Prostate gland (tissue), 2 donors: Measurements from ENCODE around the gene PLK1. TPM values are rescaled to one million over a fixed set of nuclear protein-coding genes. Genes with fewer than 3 reads are reported as not detected.
"Not testable (repeated sequence)": the region's sequence is repeated elsewhere in the genome, so short reads cannot be mapped to it uniquely, and the experiment has no call there.

Experiments used
- DNase-seq: peaks from one replicate; pipeline ENCODE4 v3.0.0-alpha.2; 2019; ENCODE audit warnings: low spot score
- H3K27ac ChIP-seq, 2 donors: fragments of 200-600 bp; sonication (generic); 2 replicates each; pipeline ENCODE4 v1.5.1; 2017 to 2019
- H3K27me3 ChIP-seq: fragments of 200-600 bp; sonication (generic); replicated peaks from 2 replicates; pipeline ENCODE4 v1.5.1; 2019; ENCODE audit not compliant: insufficient read depth
- H3K36me3 ChIP-seq, 2 donors: fragments of 200-600 bp; sonication (generic); 1 replicate in 1 of 2; 2 replicates in 1 of 2; pipeline versions ENCODE4 v1.5.1 to v1.8.1; 2017 to 2019
- H3K4me1 ChIP-seq: fragments of 200-600 bp; sonication (generic); replicated peaks from 2 replicates; pipeline ENCODE4 v1.5.1; 2019
- H3K4me3 ChIP-seq, 2 donors: fragments of 200-600 bp; sonication (generic); 2 replicates each; pipeline ENCODE4 v1.5.1; 2017 to 2019
- H3K9me3 ChIP-seq: fragments of 200-600 bp; sonication (generic); 2 replicates; pipeline ENCODE4 v1.5.1; 2017
- CTCF ChIP-seq, 4 experiments: fragments of 200-600 bp in 2 of 4; fragments of 450-650 bp in 2 of 4; sonication (generic) in 2 of 4; IDR thresholded peaks; 1 replicate in 3 of 4; 2 replicates in 1 of 4; pipeline ENCODE4 v1.5.1; 2016 to 2019; ENCODE audit warnings: antibody characterized with exemption in 4 of 4, mild to moderate bottlenecking in 2 of 4, moderate library complexity in 2 of 4
- POLR2A ChIP-seq: fragments of 450-650 bp; IDR thresholded peaks from one replicate; pipeline ENCODE4 v1.6.1; 2016; ENCODE audit warnings: antibody characterized with exemption, mild to moderate bottlenecking
- POLR2AphosphoS5 ChIP-seq: sonication (generic); formaldehyde crosslinking; IDR thresholded peaks from one replicate; pipeline ENCODE4 v1.6.1; 2017; ENCODE audit warnings: antibody characterized with exemption
- WGBS: methylation state at CpG from one replicate; pipeline ENCODE4 v1.1.5; 2018; 5-methylcytosine and 5-hydroxymethylcytosine counted together
- intact Hi-C: fragments of 100-400 bp; cut with DNase I; formaldehyde crosslinking; loops from one replicate; pipeline ENCODE4 v1.14.2; 2022
- total RNA-seq, 2 donors: library from RNA; depleted of rRNA; stranded (reverse); fragments of >200 nt; gene quantifications; one replicate each; pipeline ENCODE4 v1.1.0, GENCODE V29; 2016

PLK1 gene
- total RNA-seq, 2 donors from 2014 or later: 2.6 to 8.7 TPM

- 78% methylated on average over 5 of the region's 5 CpGs for WGBS
- H3K27ac ChIP-seq: no peak overlapping the region
- H3K4me1 ChIP-seq: no peaks in the 10 kb centered on the region
- DNase-seq: no peak
- intact Hi-C loops: no loop called here
- H3K4me3 ChIP-seq: no peak overlapping the region
- H3K9me3 ChIP-seq: no peaks in the 10 kb centered on the region
- H3K27me3 ChIP-seq: peaks cover 9% of the 10 kb centered on the region
- H3K36me3 ChIP-seq: no peaks in the 10 kb centered on the region
- no peak for TF ChIP-seq CTCF (IDR thresholded peaks at IDR 0.05)
Measured at GRCh38 chr16:23716484-23716883, 37.8 kb downstream of the PLK1 start.

- H3K4me3 ChIP-seq, H3K27me3 ChIP-seq, H3K36me3 ChIP-seq, H3K27ac ChIP-seq, DNase-seq, H3K9me3 ChIP-seq, intact Hi-C loops, H3K4me1 ChIP-seq: not testable (repeated sequence)
- 81% methylated on average over 9 of the region's 9 CpGs for WGBS
Measured at GRCh38 chr16:23722613-23723240, 44.0 kb downstream of the PLK1 start.

GRCh38 chr16:23724096-23724784, 45.6 kb downstream of the PLK1 start:
- Histone ChIP-seq H3K4me1 (no peaks in the 10 kb centered on the region), H3K27ac (no peak overlapping the region), H3K4me3 (no peak overlapping the region), H3K36me3 (no peaks in the 10 kb centered on the region), H3K9me3 (no peaks in the 10 kb centered on the region), H3K27me3 (no peaks in the 10 kb centered on the region)
- DNase-seq: no peak
- 67% methylated on average over 8 of the region's 8 CpGs for WGBS
- intact Hi-C loops: no loop called here
- TF ChIP-seq CTCF (IDR thresholded peaks at IDR 0.05) (no peak), POLR2AphosphoS5 (no peak), POLR2A (no peak)

- TF ChIP-seq CTCF (IDR thresholded peaks at IDR 0.05) (no peak), POLR2AphosphoS5 (no peak), POLR2A (no peak)
- Histone ChIP-seq H3K27me3 (no peaks in the 10 kb centered on the region), H3K9me3 (no peaks in the 10 kb centered on the region), H3K36me3 (no peaks in the 10 kb centered on the region), H3K4me1 (no peaks in the 10 kb centered on the region), H3K4me3 (no peak overlapping the region), H3K27ac (no peak overlapping the region)
- intact Hi-C loops: no loop called here
- no peak for DNase-seq
- 73% methylated on average over 3 of the region's 3 CpGs for WGBS
Measured at GRCh38 chr16:23724785-23725131, 46.1 kb downstream of the PLK1 start.

- Histone ChIP-seq H3K27ac (no peak overlapping the region), H3K4me1 (no peaks in the 10 kb centered on the region), H3K36me3 (no peaks in the 10 kb centered on the region), H3K9me3 (no peaks in the 10 kb centered on the region), H3K27me3 (no peaks in the 10 kb centered on the region), H3K4me3 (no peak overlapping the region)
- WGBS: 90% methylated on average over 3 of the region's 3 CpGs
- intact Hi-C loops: no loop called here
- no peak for DNase-seq
- no peak for TF ChIP-seq POLR2AphosphoS5
- no peak for TF ChIP-seq POLR2A
- TF ChIP-seq CTCF (IDR thresholded peaks at IDR 0.05): no peak
Measured at GRCh38 chr16:23726710-23727109, 48.0 kb downstream of the PLK1 start.
